Dedifferentiated amniotic fluid mesenchymal stem cell (primary cell): ENCODE results near the gene OGFOD3.
"Not testable (repeated sequence)": the region's sequence is repeated elsewhere in the genome, so short reads cannot be mapped to it uniquely, and the experiment has no call there.

Experiments
- DNase-seq: peaks from one replicate; pipeline ENCODE4 v3.0.0-alpha.2; 2016; ENCODE audit errors: extremely low spot score

The OGFOD3 gene

GRCh38 chr17:82387705-82388106, 30.7 kb downstream of the OGFOD3 start:
- no peak for DNase-seq

GRCh38 chr17:82386881-82387704, 31.3 kb downstream of the OGFOD3 start:
- DNase-seq, result no peak

- no peak for DNase-seq
Observed at GRCh38 chr17:82386255-82386831, 32.0 kb downstream of the OGFOD3 start.

GRCh38 chr17:82385559-82386254, 32.7 kb downstream of the OGFOD3 start:
- no peak for DNase-seq

GRCh38 chr17:82384730-82385481, 33.5 kb downstream of the OGFOD3 start:
- no peak for DNase-seq

GRCh38 chr17:82384051-82384729, 34.2 kb downstream of the OGFOD3 start:
- no peak for DNase-seq

GRCh38 chr17:82383411-82383810, 35.0 kb downstream of the OGFOD3 start:
- DNase-seq, result no peak

- DNase-seq, result no peak
Observed at GRCh38 chr17:82382933-82383255, 35.5 kb downstream of the OGFOD3 start.

- not testable (repeated sequence) for DNase-seq
Observed at GRCh38 chr17:82382220-82382932, 36.0 kb downstream of the OGFOD3 start.

- not testable (repeated sequence) for DNase-seq
Observed at GRCh38 chr17:82381703-82382009, 36.7 kb downstream of the OGFOD3 start.

- DNase-seq, result peak; percentile 16
Observed at GRCh38 chr17:82380860-82381702, 37.3 kb downstream of the OGFOD3 start.

GRCh38 chr17:82378741-82379021, 39.7 kb downstream of the OGFOD3 start:
- no peak for DNase-seq

- DNase-seq, result no peak
Observed at GRCh38 chr17:82377924-82378740, 40.3 kb downstream of the OGFOD3 start.

GRCh38 chr17:82377294-82377693, 41.1 kb downstream of the OGFOD3 start:
- not testable (repeated sequence) for DNase-seq

GRCh38 chr17:82376042-82376730, 42.2 kb downstream of the OGFOD3 start:
- no peak for DNase-seq

GRCh38 chr17:82375359-82376041, 42.9 kb downstream of the OGFOD3 start:
- DNase-seq, result no peak

GRCh38 chr17:82374626-82375331, 43.6 kb downstream of the OGFOD3 start:
- DNase-seq, result no peak
